C4-2B (cell line): Measurements from ENCODE around the gene SHC3.

Experiments used
- H3K27ac ChIP-seq: fragments of 450-650 bp; 2 replicates; pipeline ENCODE4 v1.5.1; 2017
- CTCF ChIP-seq: fragments of 450-650 bp; conservative IDR thresholded peaks from 2 replicates; pipeline ENCODE4 v1.5.1; 2017; ENCODE audit warnings: mild to moderate bottlenecking
- ZFX ChIP-seq: fragments of 450-650 bp; IDR thresholded peaks from 2 replicates; pipeline ENCODE4 v1.6.1; 2017

Gene SHC3

DNA sequence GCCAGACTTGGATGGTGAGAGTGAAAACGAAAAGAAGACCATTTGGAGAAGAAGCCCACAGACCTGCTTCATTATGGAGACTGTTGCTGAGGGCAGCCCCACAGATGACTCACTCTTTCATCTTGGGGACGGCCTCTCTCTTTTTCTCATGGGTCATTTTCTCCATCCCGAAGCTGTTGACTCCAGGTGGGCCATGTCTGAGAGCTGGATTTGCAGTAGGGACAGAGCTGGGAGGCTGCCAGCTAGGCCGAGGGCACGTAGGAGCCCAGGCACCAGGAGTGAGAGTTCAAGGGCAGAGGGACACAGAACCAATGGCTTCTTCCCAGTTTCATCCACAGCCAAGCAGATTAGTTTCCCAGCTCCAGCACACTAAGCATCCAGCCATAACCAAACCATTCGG, 95.0 kb downstream of the SHC3 start:
- no peak for TF ChIP-seq ZFX
- no peak for TF ChIP-seq CTCF
- no peak overlapping the region for H3K27ac ChIP-seq

DNA sequence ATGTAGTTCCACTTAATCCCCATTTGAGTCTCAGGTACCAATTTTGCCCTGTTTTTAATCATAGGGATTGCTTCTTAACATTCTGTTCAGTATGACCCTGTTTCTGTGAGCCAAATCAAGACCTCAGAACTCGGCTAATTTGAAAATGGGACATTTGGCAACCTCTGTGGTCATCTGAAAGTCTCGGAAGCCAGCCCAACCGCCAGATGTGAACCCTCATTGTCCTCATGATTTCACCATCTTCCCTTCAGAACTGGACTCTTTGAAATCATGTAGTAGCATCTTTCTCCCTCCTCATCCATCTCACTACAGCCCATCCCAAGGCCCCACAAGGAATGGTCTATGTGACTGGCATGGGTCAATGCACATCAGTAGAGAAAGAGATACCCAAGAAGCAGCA, 98.4 kb downstream of the SHC3 start:
- no peak overlapping the region for H3K27ac ChIP-seq
- TF ChIP-seq ZFX (no peak), CTCF (no peak)

DNA sequence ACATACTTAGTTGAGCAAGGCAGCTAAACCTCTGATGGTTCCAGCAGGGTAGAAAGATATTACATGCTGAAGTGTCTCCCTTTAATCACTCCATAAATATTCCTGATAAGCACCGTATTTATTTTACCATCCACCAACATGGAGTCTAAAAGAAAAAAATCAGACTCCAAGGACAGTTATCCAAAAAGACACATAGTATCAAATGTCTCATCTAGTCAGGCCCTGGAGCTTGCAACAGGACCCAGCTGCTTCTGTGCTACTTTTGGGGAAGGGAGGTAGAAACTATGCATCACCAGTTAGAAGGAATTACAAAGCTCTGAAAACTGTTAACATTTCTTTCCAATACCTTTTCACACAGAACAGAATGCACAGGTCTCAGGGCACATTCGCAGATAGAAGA, 99.2 kb downstream of the SHC3 start:
- TF ChIP-seq ZFX: no peak
- TF ChIP-seq CTCF: no peak
- H3K27ac ChIP-seq: no peak overlapping the region

GRCh38 chr9:89078860-89079259, 99.8 kb downstream of the SHC3 start:
- H3K27ac ChIP-seq: no peak overlapping the region
- no peak for TF ChIP-seq ZFX
- TF ChIP-seq CTCF: no peak

DNA sequence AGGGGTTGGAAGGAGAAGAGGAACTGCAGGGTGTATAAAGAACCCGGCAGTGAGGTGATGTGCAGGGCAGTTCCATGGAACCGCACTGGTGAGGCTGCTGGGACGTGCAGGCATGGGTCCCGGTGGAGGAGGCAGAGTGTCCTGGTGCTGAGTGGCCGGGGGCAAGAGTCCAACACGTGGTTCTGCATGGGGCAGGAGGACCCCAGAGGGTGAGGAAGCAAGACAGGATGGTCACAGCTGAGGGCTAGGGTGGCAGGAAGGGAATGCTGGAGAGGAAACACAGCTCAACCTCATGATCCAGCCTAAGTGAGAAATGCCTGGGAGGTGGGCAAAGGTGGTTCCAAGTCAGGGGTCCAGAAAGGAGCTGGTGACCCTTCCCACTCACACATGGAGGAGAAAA, 100.2 kb downstream of the SHC3 start:
- H3K27ac ChIP-seq: no peak overlapping the region
- TF ChIP-seq ZFX: no peak
- no peak for TF ChIP-seq CTCF

- no peak overlapping the region for H3K27ac ChIP-seq
- TF ChIP-seq ZFX (no peak), CTCF (no peak)
Measured at GRCh38 chr9:89077519-89077918, 101.1 kb downstream of the SHC3 start.

- TF ChIP-seq ZFX: no peak
- no peak overlapping the region for H3K27ac ChIP-seq
Measured at GRCh38 chr9:89073397-89073796, 105.2 kb downstream of the SHC3 start.

GRCh38 chr9:89071591-89071990, 107.0 kb downstream of the SHC3 start:
- no peak for TF ChIP-seq CTCF
- TF ChIP-seq ZFX: no peak
- no peak overlapping the region for H3K27ac ChIP-seq
